HG03135 (cell line): ENCODE measurements around the gene GPR32.
"Not testable (repeated sequence)": the region's sequence is repeated elsewhere in the genome, so short reads cannot be mapped to it uniquely, and the experiment has no call there.

Source experiments
- ATAC-seq: cut with Tn5 transposase; IDR thresholded peaks from one replicate; pipeline ENCODE4 v1.9.1; 2021; ENCODE audit warnings: mild to moderate bottlenecking, moderate library complexity; ENCODE audit not compliant: unreplicated experiment

Gene GPR32

GRCh38 chr19:50797781-50798658 is 27.8 kb downstream of the GPR32 start:
- no peak for ATAC-seq

- no peak for ATAC-seq
Observed at GRCh38 chr19:50798659-50799546, 28.6 kb downstream of the GPR32 start.

GRCh38 chr19:50799547-50799851 is 29.2 kb downstream of the GPR32 start:
- no peak for ATAC-seq

GRCh38 chr19:50801107-50801506 is 30.8 kb downstream of the GPR32 start:
- no peak for ATAC-seq

- peak; percentile 11 for ATAC-seq
Observed at GRCh38 chr19:50803633-50804419, 33.6 kb downstream of the GPR32 start.

GRCh38 chr19:50804420-50805272 is 34.4 kb downstream of the GPR32 start:
- peak; percentile 93 for ATAC-seq

- ATAC-seq: no peak
Observed at GRCh38 chr19:50808856-50809255, 38.6 kb downstream of the GPR32 start.

- ATAC-seq: not testable (repeated sequence)
Observed at GRCh38 chr19:50811622-50812238, 41.5 kb downstream of the GPR32 start.

GRCh38 chr19:50812474-50812873 is 42.2 kb downstream of the GPR32 start:
- no peak for ATAC-seq

GRCh38 chr19:50814883-50815282 is 44.6 kb downstream of the GPR32 start:
- no peak for ATAC-seq

- ATAC-seq: no peak
Observed at GRCh38 chr19:50815439-50815838, 45.2 kb downstream of the GPR32 start.

- ATAC-seq: peak; percentile 45
Observed at GRCh38 chr19:50817941-50818858, 47.9 kb downstream of the GPR32 start.

GRCh38 chr19:50818859-50819472 is 48.7 kb downstream of the GPR32 start:
- ATAC-seq: no peak

- ATAC-seq: no peak
Observed at GRCh38 chr19:50819636-50820035, 49.4 kb downstream of the GPR32 start.

GRCh38 chr19:50820086-50820485 is 49.8 kb downstream of the GPR32 start:
- no peak for ATAC-seq

GRCh38 chr19:50820549-50821247 is 50.4 kb downstream of the GPR32 start:
- no peak for ATAC-seq

- ATAC-seq: no peak
Observed at GRCh38 chr19:50821248-50821612, 51.0 kb downstream of the GPR32 start.
